GM04504 (cell line): ENCODE results near the gene SMARCC1.
"Not testable (repeated sequence)": the region's sequence is repeated elsewhere in the genome, so short reads cannot be mapped to it uniquely, and the experiment has no call there.

ENCODE experiments used
- DNase-seq: peaks from one replicate; pipeline ENCODE4 v3.0.0-alpha.2; 2012; ENCODE audit warnings: low read depth

SMARCC1 gene

GRCh38 chr3:47766186-47766585, 15.5 kb downstream of the SMARCC1 start:
- DNase-seq: no peak

- no peak for DNase-seq
These were observed 19.5 kb downstream of the SMARCC1 start for GRCh38 chr3:47762233-47762632.

GRCh38 chr3:47761046-47761445, 20.6 kb downstream of the SMARCC1 start:
- DNase-seq: no peak

- DNase-seq: not testable (repeated sequence)
These were observed 21.5 kb downstream of the SMARCC1 start for GRCh38 chr3:47760207-47760606.

- DNase-seq: no peak
These were observed 23.2 kb downstream of the SMARCC1 start for GRCh38 chr3:47758261-47759025.

- no peak for DNase-seq
These were observed 29.0 kb downstream of the SMARCC1 start for GRCh38 chr3:47752716-47753115.

GRCh38 chr3:47750811-47751354, 30.8 kb downstream of the SMARCC1 start:
- not testable (repeated sequence) for DNase-seq

- no peak for DNase-seq
These were observed 34.1 kb downstream of the SMARCC1 start for GRCh38 chr3:47747558-47747957.

GRCh38 chr3:47746264-47746663, 35.4 kb downstream of the SMARCC1 start:
- DNase-seq: no peak

GRCh38 chr3:47743855-47744254, 37.8 kb downstream of the SMARCC1 start:
- no peak for DNase-seq

- DNase-seq: not testable (repeated sequence)
These were observed 38.3 kb downstream of the SMARCC1 start for GRCh38 chr3:47743352-47743751.

GRCh38 chr3:47741925-47742324, 39.8 kb downstream of the SMARCC1 start:
- DNase-seq: no peak

- DNase-seq: no peak
These were observed 49.5 kb downstream of the SMARCC1 start for GRCh38 chr3:47732143-47732542.

- DNase-seq: no peak
These were observed 50.6 kb downstream of the SMARCC1 start for GRCh38 chr3:47731061-47731460.

- no peak for DNase-seq
These were observed 58.8 kb downstream of the SMARCC1 start for GRCh38 chr3:47722859-47723258.

- not testable (repeated sequence) for DNase-seq
These were observed 64.2 kb downstream of the SMARCC1 start for GRCh38 chr3:47717448-47717847.

- no peak for DNase-seq
These were observed 65.0 kb downstream of the SMARCC1 start for GRCh38 chr3:47716656-47717055.

GRCh38 chr3:47715928-47716327, 65.8 kb downstream of the SMARCC1 start:
- DNase-seq: peak; percentile 26

GRCh38 chr3:47714606-47715005, 67.1 kb downstream of the SMARCC1 start:
- DNase-seq: no peak

GRCh38 chr3:47713655-47714054, 68.0 kb downstream of the SMARCC1 start:
- no peak for DNase-seq

GRCh38 chr3:47712398-47712797, 69.3 kb downstream of the SMARCC1 start:
- no peak for DNase-seq

- DNase-seq: no peak
These were observed 70.1 kb downstream of the SMARCC1 start for GRCh38 chr3:47711596-47711995.

GRCh38 chr3:47705391-47705790, 76.3 kb downstream of the SMARCC1 start:
- DNase-seq: no peak

GRCh38 chr3:47704237-47704612, 77.5 kb downstream of the SMARCC1 start:
- no peak for DNase-seq
